GM03348 (cell line): ENCODE data around the gene MAP2K3.
"Not testable (repeated sequence)": the region's sequence is repeated elsewhere in the genome, so short reads cannot be mapped to it uniquely, and the experiment has no call there.

Source experiments
- DNase-seq: peaks from one replicate; pipeline ENCODE4 v3.0.0; 2012; ENCODE audit warnings: low spot score

MAP2K3 gene

DNA sequence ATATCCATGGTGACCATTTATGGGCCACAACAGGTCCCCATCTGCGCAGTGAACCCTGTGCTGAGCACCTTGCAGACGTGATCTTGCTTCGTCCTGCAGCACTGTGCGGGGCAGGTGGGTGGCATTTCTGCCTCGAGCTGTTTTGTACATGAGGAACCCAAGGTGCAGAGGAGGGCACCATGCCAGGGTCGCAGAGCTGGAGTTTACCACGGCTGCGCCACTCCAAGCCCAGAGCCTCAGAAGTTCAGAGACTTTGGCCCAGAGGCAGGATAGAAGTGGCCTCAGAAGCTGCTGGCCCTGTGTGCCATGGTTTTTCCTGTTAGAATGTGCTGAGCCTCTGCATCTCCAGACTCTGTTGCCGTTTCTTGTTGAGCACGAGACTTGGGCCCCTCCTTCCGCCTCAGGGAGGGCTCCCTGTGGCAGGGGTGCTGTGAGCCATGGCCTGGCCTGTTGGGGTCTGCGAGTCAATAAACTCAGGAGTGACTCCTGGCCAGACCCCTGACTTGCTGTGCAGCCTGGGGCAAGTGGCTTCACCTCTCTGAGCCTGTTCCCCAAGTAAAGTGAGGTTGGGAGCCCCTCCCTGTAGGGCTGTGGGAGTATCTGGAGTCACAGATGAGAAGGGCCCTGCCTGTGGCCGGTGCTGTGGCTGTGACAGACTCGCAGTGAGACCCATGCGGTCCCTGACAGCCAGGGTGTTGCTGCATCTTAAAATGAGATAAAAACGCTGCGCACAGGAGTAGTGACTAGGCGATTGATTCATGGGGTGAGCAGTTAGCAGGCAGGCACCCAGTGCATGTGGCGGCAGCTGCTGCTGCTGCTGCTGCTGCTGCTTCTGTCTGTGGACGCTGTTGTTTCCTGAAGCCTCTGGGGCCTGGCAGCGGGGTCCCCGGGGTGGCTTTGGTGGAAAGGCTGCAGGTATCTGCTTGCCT, 11.8 kb downstream of the MAP2K3 start:
- peak; percentile 29 for DNase-seq

DNA sequence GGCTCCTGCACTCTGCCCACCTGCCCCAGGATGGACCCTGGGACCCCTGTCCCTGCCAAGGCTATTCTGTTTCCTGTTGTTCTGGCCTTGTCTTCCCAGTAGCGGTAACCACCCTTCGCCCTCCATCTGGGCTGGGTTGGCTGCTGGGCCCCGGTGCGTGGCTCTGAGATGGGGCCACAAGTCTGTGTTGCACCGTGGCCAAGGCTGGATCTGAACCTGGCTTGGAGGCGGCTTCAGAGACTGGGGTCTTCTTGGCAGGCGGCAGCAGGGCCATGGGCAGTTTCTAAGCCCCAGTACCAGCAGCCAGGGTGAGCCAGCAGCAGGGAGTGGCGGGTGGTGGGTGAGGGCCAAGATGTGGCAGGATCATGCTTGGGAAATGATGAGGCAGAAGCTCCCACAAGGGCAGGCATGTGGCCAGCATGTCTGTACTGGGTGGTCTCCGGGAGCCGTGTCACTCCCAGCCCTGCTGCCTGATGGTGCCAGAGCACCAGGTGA, 12.6 kb downstream of the MAP2K3 start:
- peak; percentile 39 for DNase-seq

DNA sequence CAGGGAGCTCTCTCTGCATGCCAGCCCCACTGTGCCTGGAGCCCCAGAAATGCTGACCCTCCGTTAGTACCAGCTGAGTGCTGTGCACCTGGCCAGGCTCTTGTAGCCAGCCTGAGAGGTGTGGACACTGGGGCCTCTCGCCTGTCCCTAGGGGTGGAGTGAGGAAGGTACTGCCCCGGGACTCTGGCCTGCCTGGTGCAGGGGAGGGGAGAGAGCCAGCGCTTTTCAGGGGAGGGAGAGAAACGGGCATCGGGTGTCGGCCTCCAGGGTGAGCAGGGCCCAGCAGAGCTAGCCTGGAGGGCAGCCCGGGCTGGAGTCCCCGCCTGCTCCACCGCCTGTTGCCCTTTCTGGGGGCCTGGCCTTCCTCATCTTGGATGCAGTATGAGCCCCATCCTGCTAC, 13.1 kb downstream of the MAP2K3 start:
- no peak for DNase-seq

DNA sequence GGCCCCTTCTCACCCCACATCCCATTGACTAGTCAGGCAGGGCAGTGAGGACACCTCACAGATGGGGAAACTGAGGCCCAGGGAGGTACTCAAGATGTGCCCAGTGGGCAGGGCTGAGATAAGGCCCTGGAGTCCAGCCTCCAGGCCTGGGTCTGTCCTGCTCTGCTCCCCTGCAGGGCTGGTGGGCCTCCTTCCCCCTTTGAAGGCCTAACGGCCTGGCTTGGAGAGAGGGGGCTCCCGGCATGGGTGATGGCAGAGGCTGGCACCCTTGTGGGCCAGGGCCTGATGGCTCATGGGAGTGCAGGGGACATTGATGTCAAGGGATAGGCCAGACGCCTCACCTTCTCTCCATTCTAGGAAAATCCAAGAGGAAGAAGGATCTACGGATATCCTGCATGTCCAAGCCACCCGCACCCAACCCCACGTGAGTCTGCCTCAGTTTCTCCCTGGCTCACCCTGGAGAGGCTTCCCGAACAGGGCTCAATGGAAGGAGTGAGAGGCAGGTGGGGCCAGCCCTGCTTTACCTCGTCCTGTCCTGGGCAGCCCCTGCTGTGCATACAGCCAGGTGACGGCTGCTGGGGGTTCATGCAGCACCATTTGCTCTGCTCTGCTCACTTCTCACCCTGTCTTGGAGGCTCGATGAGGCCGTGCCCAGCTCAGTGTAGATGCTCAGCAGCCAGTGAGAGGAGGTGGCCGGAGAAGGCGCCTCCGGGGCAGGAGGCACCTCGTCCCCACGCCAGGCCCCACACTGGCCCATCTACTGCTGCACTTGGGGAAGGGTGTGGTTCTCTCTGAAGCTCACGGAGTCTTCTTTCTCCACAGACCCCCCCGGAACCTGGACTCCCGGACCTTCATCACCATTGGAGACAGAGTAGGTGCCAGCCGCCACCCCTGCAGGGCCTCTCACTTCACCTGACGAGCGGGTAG, 13.8 kb downstream of the MAP2K3 start:
- DNase-seq: no peak

DNA sequence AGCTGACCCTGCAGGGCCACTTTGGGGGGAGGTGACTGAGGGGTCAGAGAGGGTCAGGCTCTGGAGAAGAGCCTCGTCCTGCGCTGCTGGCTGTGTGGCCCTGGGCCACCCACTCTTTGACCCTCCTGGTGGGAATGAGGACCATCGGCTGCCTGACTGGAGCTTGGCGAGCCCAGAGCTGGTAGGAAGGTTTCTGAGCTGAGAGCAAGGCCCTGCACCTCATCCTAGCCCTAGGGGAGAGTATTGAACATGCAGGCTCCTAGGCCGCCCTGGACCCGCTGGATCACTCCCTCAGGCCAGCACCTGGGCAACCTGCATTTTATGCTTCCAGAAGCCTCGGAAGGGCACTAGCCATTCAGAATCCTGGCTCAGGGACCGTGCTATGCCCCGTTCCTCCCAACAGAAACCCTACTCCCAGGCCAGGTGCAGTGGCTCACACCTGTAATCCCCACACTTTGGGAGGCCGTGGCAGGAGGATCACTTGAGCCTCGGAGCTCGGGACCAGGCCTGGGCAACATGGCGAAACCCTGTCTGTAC, 14.5 kb downstream of the MAP2K3 start:
- DNase-seq: no peak

DNA sequence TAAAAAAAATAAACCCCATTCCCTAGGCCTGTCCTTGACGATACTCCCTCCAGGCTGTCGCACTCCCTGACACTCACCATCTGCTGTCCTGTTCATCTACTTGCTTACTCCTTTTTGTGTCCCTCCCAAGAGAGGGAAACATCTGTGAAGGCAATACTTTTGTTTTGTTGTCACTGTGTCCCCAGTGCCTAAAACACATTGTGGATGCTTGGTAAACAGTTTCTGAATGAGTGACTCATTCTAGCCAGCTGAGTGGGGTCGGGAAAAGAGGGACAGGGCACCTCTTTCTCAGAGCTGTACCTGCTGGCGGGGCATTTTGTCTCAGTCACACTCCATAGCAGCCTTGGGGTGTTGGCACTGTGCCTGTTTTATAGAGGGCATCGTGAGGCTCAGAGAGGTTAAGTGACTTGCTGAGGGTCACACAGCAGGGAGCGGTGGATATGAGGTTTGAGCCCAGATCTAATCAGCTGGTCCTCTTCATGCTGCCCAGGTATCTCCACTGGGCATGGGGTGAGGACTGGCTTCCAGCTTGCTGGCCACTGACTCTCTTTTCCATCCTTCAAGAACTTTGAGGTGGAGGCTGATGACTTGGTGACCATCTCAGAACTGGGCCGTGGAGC, 15.6 kb downstream of the MAP2K3 start:
- no peak for DNase-seq

DNA sequence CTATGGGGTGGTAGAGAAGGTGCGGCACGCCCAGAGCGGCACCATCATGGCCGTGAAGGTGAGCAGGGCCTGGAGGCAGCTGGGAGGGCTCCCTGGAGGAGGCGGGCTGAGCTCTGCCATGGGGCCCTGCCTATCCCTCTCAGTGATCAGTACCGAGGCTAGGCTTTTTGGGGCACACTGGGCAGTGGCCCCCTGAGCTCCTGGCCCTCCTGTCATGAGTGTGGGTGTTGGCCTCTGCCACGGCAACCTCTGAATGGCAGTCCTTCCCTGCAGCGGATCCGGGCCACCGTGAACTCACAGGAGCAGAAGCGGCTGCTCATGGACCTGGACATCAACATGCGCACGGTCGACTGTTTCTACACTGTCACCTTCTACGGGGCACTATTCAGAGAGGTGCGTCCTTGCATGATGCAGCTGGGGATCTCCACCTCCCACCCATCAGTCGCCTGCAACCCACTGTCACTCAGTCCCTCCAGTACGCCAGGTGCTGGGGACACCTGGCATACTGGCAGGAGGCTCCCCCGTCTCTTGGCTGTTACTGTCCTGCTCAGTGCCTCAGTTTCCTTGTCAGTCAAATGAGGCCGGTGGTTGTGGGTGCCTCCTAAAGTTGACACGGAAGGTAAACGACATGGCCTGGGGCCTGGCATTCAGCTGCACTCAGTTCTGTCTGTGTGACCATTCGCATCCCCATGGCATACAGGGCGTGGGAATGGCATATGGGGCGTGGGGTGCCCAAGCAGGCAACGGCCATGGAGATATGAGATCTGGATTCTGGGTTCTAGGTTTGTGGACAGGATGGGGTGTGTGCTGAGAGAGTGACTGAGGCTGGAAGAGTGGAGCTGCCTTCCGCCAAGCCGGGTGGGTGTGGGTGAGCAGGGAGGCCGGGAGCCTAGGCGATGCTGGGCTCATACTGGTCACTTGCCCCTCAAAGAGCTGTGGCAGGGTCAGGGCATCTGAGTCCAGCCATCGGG, 16.4 kb downstream of the MAP2K3 start:
- DNase-seq: peak; percentile 22

DNA sequence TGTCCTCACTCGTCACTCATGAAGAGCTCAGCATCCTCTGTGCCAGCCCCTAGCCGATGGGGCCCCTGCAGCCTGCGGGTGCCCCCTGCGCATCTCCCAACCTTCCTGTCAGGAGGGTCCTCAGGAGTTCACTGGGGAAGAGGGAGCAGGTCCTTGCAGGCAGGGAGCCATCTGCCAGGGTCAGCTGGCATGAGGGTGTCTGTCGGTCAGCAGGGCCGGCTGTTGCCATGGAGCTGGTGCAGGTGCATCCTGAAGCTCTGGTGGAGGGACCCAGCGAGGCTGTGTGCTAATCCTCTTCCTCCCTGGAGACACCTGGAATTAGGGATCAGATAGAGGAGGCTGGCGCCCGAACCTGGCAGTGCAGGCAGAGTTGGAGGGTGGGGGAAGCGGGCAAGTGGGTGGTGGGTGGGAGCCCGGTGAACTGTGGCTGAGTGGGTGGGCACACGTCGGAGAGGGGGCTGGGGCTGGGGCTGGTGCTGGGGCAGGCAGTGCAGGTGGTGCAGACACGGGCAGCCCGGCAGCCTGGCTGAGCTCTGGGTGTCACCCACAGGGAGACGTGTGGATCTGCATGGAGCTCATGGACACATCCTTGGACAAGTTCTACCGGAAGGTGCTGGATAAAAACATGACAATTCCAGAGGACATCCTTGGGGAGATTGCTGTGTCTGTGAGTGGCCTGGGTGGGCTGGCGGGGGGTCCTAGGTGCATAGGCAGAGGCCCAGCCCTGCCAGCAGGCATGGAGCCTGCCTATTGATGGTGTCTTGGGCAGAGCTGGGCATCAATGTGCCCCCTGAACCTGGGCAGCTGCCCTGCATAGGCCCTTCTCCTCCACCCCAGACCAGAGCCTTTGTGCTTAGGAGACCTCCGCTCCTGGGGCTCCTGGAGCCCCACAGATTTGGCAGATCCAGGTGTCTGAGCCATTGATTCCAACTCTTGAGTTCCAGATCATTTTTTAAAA, 17.4 kb downstream of the MAP2K3 start:
- no peak for DNase-seq

DNA sequence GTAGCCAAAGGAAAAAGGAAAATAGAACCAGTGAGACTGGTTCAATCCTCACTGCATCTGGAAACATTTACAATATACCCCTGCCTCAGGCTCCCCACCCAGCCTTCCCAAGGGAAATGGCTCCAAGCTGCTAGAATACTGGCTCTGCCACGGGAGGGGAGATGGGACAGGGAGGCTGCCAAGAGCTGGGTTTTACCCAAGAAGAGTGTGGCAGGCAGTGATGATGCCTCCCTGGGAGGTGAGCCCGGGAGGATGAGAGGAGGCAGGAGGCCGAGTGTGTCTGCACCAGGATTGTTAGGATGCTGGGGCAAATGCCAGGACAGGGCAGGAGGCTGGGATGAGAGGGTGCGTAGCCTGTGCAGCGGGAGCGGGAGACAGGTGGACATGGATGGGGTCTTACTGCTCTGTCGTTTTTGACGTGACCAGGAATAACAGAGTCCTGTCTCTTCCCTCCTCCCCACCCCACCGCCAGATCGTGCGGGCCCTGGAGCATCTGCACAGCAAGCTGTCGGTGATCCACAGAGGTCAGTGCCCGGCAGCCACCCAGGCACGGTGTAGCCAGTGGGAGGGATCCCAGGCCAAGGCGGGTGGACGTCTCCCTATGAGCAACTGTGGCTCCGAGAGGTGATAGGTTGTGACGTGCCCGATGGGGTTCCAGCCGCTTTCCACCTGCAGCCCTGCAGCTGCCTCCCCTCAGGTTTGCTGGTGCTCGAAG, 18.4 kb downstream of the MAP2K3 start:
- DNase-seq: no peak

DNA sequence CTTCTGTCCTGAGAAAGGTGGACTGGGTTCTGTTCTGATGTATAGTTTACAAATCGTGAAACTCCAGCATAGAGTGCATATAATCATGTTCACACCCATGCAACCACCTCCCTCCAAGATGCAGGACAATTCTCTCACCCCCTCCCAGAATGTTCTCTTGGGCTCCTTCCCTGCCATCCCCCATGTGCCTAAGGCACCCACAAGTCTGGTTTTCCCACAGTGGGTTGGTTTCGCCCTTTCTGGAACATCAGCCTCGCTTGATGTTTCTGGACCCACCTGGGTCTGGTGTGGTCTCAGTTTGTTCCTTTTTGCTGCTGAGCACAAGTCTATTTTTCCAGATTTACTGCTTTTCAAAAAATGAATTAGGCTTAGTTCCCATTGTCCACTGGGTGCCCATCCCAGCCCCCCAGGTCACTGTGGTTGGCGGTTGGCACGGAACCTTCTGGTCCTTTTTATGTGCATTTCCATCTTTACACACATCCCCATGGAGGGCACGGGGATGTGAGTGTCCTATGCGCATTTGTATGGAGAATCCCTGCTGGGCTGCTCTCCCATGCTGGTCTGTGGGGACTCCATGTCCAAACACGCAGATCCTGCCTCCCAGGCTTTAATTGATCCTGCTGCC, 19.0 kb downstream of the MAP2K3 start:
- peak; percentile 20 for DNase-seq

DNA sequence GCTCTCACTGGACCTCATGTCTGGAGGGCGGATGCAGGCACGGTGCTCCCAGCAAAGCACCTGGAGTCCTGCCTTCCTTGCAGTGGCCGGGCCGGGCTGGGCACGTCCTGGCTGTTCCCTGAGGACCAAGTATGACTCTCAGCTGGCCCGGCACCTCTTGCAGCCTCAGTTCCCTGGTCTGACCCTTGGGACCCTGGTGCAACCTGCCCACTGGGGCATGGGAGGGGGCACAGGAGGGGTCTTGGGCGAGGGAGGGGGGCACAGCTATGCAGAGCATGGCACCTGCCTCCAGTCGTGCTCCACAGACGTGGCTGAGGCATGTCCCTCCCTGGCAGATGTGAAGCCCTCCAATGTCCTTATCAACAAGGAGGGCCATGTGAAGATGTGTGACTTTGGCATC, 19.6 kb downstream of the MAP2K3 start:
- DNase-seq: no peak

DNA sequence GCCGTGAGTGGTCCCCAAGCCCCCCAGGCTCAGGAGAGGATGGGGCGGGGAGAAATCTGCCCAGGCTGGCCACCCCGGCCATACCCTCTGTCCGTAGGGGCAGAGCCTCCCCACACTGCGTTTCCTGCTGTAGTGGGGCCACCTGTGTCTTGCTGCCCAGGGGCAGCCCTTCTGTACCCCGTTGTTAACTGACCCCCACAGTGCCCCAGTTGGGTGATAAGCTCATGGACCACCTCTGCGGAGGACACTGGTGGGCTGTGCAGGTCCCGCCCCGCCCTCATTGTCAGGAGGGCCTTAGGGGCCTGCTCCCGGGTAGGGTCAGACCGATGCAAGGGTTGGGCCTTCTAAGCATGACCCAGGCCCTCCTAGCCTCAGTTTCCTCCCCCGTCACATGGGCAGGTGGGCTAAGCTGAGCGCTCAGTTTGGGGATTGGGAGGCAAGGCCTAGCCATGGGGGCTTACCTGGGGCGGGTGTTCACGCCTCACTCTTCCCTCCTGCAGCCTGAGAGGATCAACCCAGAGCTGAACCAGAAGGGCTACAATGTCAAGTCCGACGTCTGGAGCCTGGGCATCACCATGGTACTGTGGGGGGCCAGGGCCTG, 20.1 kb downstream of the MAP2K3 start:
- DNase-seq: not testable (repeated sequence)

DNA sequence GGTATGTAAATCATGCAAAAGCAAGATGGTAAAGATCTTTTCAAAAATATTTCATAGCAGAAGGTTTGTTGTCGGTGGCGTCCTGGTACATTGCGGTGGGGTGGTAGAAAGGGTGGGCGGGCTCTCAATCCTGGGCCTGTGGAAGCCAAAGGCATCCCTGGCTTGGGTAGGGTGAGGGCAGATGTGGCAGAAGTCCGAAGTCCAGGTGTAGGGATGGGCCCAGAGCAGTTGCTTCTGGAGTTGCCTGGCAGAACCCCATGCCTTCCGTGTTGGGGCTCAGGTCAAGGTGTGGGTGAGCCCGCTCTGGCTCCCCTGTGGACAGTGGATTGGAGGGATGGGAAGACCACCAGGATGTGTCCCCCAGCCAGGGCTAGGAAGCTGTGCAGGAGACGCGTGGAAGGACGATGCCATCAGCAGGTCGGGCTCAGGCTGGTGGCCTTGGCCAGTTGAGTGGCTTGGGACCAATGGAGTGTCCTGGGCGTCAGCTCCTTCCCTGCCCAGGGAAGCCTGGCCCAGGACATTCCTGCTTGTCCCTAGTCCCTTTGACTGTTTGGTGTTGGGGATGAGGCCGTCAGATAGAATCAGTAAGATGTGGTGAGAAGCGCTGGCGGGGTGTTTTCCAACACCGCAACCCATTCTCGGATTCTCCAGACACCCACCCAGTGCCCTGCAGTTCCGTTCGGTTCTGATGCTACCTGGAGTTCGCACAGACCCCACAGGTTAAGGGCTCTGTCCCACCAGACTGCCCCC, 21.1 kb downstream of the MAP2K3 start:
- not testable (repeated sequence) for DNase-seq

DNA sequence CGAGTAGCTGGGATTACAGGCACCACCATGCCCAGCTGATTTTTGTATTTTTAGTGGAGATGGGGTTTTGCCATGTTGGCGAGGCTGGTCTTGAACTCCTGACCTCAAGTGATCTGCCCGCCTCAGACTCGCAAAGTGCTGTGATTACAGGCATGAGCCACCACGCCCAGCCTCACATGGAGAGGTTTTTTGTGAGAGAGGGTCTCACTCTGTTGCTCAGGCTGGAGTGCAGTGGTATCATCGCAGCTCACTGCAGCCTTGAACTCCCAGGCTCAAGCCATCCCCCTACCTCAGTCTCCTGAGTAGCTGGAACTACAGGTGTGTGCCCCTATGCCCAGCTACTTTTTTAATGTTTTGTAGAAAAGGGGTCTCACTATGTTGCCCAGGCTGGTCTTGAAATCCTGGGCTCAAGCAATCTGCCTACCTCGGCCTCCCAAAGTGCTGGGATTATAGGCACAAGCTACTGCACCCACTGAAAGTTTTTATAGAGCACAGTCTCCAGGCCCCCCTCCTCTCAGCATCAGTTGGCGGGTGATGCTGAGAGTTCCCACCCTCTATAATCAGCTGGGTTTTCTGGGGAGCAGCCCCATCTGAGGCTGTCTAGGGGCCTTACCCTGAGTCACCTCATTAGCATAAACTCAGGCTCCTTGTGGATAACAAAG, 22.2 kb downstream of the MAP2K3 start:
- not testable (repeated sequence) for DNase-seq

DNA sequence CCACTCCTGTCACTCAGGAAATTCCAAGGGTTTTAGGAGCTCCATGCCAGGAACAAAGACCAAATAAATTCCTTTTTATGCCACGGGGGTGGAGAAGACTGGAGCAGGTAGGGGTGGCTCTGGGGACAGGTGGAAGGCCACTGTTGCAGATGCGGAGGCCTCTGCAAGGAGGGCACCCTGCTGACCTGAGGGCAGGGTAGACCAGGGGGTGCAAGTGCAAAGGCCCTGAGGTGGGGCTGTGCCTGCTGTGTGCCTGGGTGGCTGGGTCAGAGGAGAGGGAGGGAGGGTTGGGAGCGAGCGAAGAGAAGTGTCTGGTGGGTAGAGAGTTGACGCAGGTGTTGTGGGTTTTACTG, 22.7 kb downstream of the MAP2K3 start:
- not testable (repeated sequence) for DNase-seq

DNA sequence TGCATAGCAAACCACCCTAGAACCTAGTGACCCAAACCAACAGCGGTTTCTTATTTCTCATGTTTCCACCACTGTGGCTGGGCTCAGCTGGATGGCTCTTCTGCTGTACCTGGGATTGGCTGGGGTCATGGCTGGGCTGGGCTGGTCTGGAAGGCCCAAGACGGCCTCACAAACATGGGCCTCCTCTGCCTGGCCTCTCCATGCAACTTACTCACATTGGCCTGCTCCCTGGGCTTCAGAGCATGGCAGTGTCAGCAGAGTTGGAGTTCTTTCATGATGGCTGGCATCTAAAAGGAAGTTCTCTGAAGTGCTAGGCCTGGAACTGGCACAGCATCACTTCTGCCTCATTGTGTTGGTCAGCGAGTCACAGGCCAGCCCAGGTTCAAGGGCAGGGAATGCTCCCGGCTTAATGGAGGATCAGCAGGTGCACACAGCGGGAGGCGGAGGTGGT, 24.4 kb downstream of the MAP2K3 start:
- not testable (repeated sequence) for DNase-seq
